SK-N-SH (cell line): ENCODE results near the gene ACSL6.

ENCODE experiments used
- JUND ChIP-seq: IDR thresholded peaks from 2 replicates; pipeline ENCODE4 v1.4.0; 2012
- NRF1 ChIP-seq: IDR thresholded peaks from 2 replicates; pipeline ENCODE4 v1.6.1; 2012; ENCODE audit warnings: low read depth, mild to moderate bottlenecking, low read length
- POLR2AphosphoS5 ChIP-seq: IDR thresholded peaks from 2 replicates; pipeline ENCODE4 v1.6.1; 2012; ENCODE audit warnings: low read depth, low read length
- RAD21 ChIP-seq: IDR thresholded peaks from 2 replicates; pipeline ENCODE4 v1.6.1; 2012; ENCODE audit warnings: mild to moderate bottlenecking, low read length
- RXRA ChIP-seq: IDR thresholded peaks from 2 replicates; pipeline ENCODE4 v1.4.0; 2012; ENCODE audit warnings: low read depth, mild to moderate bottlenecking, borderline replicate concordance
- TAF1 ChIP-seq: IDR thresholded peaks from 2 replicates; pipeline ENCODE4 v1.6.1; 2012; ENCODE audit warnings: low read depth, mild to moderate bottlenecking, low read length, moderate library complexity, borderline replicate concordance
- YY1 ChIP-seq: IDR thresholded peaks from 2 replicates; pipeline ENCODE4 v1.4.0; 2012; ENCODE audit warnings: low read depth, mild to moderate bottlenecking
- TF ChIP-seq, protein P1 (sequence below): IDR thresholded peaks from 2 replicates; pipeline ENCODE4 v1.6.1; 2012; ENCODE audit warnings: mild to moderate bottlenecking, low read depth, low read length, moderate library complexity
- TF ChIP-seq, protein P2 (sequence below): IDR thresholded peaks from 2 replicates; pipeline ENCODE4 v1.4.0; 2012; ENCODE audit warnings: low read depth
- TF ChIP-seq, protein P3 (sequence below): fragments of 200-600 bp; sonication (generic); IDR thresholded peaks from 2 replicates; pipeline ENCODE4 v1.6.1; 2017; ENCODE audit warnings: antibody characterized with exemption, mild to moderate bottlenecking, moderate library complexity
- TF ChIP-seq, protein P4 (sequence below): IDR thresholded peaks from 2 replicates; pipeline ENCODE4 v1.4.0; 2012; ENCODE audit warnings: low read depth, borderline replicate concordance

DNA sequence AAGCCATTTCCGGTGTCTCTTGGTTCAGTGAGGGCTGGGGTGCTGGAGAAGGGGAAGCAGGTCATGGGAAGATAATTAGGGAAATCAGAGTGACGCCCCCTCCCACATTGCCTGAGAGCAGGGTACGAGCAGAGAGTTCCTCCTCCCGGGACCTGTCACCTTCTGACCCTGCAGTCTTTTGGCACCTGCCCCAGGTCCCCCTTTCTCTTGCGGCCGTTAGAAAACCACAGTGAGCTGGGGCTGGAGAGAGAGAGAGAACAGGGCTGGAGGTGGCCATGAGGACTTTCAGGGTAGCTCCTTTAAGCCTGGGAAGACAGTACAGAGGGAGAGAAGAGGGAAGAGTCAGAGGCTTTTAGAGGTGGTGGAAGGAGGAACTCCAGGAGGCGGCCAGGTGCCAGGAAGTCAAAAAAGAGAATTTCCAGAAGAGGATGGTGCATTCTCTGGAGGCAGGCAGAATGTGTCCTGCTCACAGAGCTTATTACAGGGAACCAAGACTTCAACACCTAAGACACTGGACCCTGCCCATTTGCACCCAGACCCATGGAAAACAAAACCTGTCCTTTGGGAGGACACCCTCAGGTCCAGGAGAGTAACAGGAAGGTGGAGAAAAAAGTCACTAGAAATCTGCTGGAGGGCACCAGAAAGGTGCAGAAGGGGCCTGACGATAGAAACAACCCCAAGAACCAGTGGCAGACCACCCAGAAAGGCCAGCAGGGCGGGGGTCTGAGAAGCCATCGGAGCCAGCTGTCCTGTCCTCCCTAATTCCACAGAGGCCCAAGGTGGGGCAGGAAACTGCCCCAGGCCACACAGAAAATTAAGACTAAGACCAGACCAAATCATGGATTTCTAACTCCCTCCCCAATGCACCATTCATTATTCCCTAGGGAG lies 6.5 kb upstream of the ACSL6 start:
- TF ChIP-seq, protein P1, sequence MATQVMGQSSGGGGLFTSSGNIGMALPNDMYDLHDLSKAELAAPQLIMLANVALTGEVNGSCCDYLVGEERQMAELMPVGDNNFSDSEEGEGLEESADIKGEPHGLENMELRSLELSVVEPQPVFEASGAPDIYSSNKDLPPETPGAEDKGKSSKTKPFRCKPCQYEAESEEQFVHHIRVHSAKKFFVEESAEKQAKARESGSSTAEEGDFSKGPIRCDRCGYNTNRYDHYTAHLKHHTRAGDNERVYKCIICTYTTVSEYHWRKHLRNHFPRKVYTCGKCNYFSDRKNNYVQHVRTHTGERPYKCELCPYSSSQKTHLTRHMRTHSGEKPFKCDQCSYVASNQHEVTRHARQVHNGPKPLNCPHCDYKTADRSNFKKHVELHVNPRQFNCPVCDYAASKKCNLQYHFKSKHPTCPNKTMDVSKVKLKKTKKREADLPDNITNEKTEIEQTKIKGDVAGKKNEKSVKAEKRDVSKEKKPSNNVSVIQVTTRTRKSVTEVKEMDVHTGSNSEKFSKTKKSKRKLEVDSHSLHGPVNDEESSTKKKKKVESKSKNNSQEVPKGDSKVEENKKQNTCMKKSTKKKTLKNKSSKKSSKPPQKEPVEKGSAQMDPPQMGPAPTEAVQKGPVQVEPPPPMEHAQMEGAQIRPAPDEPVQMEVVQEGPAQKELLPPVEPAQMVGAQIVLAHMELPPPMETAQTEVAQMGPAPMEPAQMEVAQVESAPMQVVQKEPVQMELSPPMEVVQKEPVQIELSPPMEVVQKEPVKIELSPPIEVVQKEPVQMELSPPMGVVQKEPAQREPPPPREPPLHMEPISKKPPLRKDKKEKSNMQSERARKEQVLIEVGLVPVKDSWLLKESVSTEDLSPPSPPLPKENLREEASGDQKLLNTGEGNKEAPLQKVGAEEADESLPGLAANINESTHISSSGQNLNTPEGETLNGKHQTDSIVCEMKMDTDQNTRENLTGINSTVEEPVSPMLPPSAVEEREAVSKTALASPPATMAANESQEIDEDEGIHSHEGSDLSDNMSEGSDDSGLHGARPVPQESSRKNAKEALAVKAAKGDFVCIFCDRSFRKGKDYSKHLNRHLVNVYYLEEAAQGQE: no peak
- TF ChIP-seq, protein P2, sequence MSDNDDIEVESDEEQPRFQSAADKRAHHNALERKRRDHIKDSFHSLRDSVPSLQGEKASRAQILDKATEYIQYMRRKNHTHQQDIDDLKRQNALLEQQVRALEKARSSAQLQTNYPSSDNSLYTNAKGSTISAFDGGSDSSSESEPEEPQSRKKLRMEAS: no peak
- TF ChIP-seq NRF1: no peak
- TF ChIP-seq, protein P3, sequence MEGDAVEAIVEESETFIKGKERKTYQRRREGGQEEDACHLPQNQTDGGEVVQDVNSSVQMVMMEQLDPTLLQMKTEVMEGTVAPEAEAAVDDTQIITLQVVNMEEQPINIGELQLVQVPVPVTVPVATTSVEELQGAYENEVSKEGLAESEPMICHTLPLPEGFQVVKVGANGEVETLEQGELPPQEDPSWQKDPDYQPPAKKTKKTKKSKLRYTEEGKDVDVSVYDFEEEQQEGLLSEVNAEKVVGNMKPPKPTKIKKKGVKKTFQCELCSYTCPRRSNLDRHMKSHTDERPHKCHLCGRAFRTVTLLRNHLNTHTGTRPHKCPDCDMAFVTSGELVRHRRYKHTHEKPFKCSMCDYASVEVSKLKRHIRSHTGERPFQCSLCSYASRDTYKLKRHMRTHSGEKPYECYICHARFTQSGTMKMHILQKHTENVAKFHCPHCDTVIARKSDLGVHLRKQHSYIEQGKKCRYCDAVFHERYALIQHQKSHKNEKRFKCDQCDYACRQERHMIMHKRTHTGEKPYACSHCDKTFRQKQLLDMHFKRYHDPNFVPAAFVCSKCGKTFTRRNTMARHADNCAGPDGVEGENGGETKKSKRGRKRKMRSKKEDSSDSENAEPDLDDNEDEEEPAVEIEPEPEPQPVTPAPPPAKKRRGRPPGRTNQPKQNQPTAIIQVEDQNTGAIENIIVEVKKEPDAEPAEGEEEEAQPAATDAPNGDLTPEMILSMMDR: no peak
- no peak for TF ChIP-seq YY1
- TF ChIP-seq TAF1: no peak
- TF ChIP-seq, protein P4, sequence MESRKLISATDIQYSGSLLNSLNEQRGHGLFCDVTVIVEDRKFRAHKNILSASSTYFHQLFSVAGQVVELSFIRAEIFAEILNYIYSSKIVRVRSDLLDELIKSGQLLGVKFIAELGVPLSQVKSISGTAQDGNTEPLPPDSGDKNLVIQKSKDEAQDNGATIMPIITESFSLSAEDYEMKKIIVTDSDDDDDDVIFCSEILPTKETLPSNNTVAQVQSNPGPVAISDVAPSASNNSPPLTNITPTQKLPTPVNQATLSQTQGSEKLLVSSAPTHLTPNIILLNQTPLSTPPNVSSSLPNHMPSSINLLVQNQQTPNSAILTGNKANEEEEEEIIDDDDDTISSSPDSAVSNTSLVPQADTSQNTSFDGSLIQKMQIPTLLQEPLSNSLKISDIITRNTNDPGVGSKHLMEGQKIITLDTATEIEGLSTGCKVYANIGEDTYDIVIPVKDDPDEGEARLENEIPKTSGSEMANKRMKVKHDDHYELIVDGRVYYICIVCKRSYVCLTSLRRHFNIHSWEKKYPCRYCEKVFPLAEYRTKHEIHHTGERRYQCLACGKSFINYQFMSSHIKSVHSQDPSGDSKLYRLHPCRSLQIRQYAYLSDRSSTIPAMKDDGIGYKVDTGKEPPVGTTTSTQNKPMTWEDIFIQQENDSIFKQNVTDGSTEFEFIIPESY: no peak
- no peak for TF ChIP-seq POLR2AphosphoS5
- TF ChIP-seq JUND: no peak
- TF ChIP-seq RAD21: no peak
- no peak for TF ChIP-seq RXRA
